Aorta (tissue), 5 donors: Measurements from ENCODE around the gene ARHGAP10. TPM values are rescaled to one million over a fixed set of nuclear protein-coding genes. Genes with fewer than 3 reads are reported as not detected.

Source experiments
- ATAC-seq: fragments of 200-7000 bp; cut with Tn5 transposase; one replicate; pipeline ENCODE4 v1.9.1; 2022; ENCODE audit warnings: moderate library complexity; ENCODE audit not compliant: low FRiP score
- DNase-seq, 2 donors: peaks; one replicate each; pipeline ENCODE4 v3.0.0-alpha.2; 2020
- H3K27ac ChIP-seq, 2 donors: one replicate each; pipeline ENCODE4 v1.5.1; 2013; ENCODE audit warnings: low read length in 2 of 2, mild to moderate bottlenecking in 2 of 2, moderate library complexity in 2 of 2, control low read depth in 1 of 2, inconsistent platforms in 1 of 2, low read depth in 1 of 2
- H3K27me3 ChIP-seq, 2 donors: one replicate each; pipeline ENCODE4 v1.6.1; 2013; ENCODE audit warnings: control low read depth in 1 of 2, low read length in 1 of 2, mild to moderate bottlenecking in 1 of 2, moderate library complexity in 1 of 2; ENCODE audit not compliant: insufficient read depth in 2 of 2, control insufficient read depth in 1 of 2
- H3K36me3 ChIP-seq, 2 donors: one replicate each; pipeline ENCODE4 v1.6.1; 2013; ENCODE audit warnings: control low read depth in 1 of 2, low read length in 1 of 2, mild to moderate bottlenecking in 1 of 2; ENCODE audit not compliant: insufficient read depth in 2 of 2, control insufficient read depth in 1 of 2
- H3K4me1 ChIP-seq, 2 donors: one replicate each; pipeline ENCODE4 v1.6.1; 2013; ENCODE audit warnings: low read length in 2 of 2, control low read depth in 1 of 2, mild to moderate bottlenecking in 1 of 2, moderate library complexity in 1 of 2; ENCODE audit not compliant: insufficient read depth in 2 of 2, control insufficient read depth in 1 of 2
- H3K4me3 ChIP-seq, 2 donors: one replicate each; pipeline ENCODE4 v1.5.1; 2013; ENCODE audit warnings: low read length in 2 of 2, control low read depth in 1 of 2, mild to moderate bottlenecking in 1 of 2
- H3K9me3 ChIP-seq: one replicate; pipeline ENCODE4 v1.6.1; 2013; ENCODE audit warnings: mild to moderate bottlenecking, low read length; ENCODE audit not compliant: control insufficient read depth
- WGBS, 2 donors: extraction: QIAGEN DNeasy Blood & Tissue Kit; methylation state at CpG; one replicate each; pipeline ENCODE4 v1.1.7; 2013; 5-methylcytosine and 5-hydroxymethylcytosine counted together
- intact Hi-C, 2 donors: fragments of 100-400 bp; cut with DNase I; formaldehyde crosslinking; loops; one replicate each; pipeline versions ENCODE4 v1.14.2 to v1.15.0; 2022
- polyA plus RNA-seq, 2 donors: library from polyadenylated mRNA; stranded (reverse); fragments of 200-250 nt; gene quantifications; one replicate each; pipeline ENCODE4 v1.2.3, GENCODE V29; 2013
- total RNA-seq, 2 donors: library from RNA; stranded (reverse); fragmentation: NEBNext Ultra II Directional; extraction: Animal tissue kit (Norgen Biotek cat#: 25700); gene quantifications; one replicate each; pipeline ENCODE4 v1.2.1, GENCODE V29; 2021
- donor health status: healthy with polysubstance abuse.
- donor health status: Bipolar disorder and iron deficiency.
- donor health status: DM: no; HTN: no; CAD: no.
- donor health status: DM: no; HTN: no; CAD: no.
- donor health status: DM: yes; HTN: yes; CAD: no.

ARHGAP10 gene
- total and polyA plus RNA-seq, 4 donors = 47.3 to 94.5 (median 63.5) TPM

DNA sequence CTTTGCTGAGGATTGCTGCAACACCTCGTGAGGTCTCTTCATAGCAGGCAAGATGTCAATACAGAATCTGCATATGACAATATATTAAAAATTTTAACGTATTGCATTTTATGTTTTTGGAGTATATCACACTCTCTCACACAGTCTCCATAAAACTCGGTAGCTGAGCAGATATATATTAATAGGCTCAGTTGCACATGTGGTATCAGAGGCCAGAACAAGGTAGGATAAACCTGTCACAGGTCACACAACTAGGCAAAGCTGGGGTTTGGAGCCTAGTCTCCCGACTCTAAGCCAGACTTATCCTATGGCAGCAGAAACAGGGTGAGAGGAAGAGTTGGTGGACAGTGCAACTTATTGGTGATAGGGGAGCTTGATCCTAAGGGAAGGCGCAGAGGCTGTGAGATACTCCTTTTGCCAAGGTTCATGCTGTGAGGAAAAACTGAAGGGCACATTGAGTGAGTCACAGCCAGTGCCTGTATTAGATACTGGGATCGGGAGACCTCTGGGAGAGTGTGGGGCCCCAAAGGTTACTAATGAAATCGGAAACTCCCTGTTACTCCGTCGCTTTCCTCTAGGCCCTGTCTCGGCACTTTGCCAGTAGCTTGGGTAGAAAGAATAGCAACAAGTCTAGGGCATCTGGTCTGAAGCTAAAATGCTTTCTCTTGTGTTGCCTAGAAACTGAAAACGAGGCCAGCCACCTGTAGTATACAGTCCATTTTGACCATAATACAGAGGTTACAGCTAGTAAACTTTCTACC, 195.7 kb downstream of the ARHGAP10 start:
- peak in 1 of 2 donors; percentile 62 for DNase-seq

DNA sequence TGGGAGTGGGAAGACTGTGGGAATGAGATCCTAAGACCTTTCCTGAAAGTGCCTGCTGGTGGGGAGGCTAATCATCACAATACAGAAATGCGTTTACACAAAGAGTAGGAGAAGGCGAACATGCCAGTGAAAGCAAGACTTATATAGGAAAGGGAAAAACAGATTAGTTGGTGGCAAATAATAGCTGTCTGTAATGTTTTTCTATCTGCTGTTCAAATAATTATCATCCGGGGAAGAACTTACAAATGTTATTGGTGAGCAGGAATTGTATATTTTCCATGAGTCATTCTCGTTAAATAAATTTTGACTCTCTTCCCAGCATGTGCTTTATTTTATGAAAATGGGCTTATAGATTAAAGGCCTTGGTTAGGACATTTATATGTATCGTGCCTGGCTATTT, 196.5 kb downstream of the ARHGAP10 start:
- 15 to 35% methylated on average over 5 of the region's 5 CpGs for WGBS, 2 donors
- peaks cover 3 to 12% of the 10 kb centered on the region in 2 donors for H3K4me1 ChIP-seq
- no peak for DNase-seq
- ATAC-seq = no peak
- H3K36me3 ChIP-seq = peaks cover 0 to 5% of the 10 kb centered on the region in 2 donors
- no peaks in the 10 kb centered on the region for H3K27me3 ChIP-seq
- H3K27ac ChIP-seq = peak overlapping the region in 1 of 2 donors; percentile 70
- H3K4me3 ChIP-seq = no peak overlapping the region
- no peaks in the 10 kb centered on the region for H3K9me3 ChIP-seq
- intact Hi-C loops = no loop called here

More for the DNA sequence above, 195.7 kb downstream of the ARHGAP10 start:
- 45 to 47% methylated on average over 11 of the region's 11 CpGs for WGBS, 2 donors
- peaks cover 3 to 12% of the 10 kb centered on the region in 2 donors for H3K4me1 ChIP-seq
- ATAC-seq = peak; percentile 25
- no peaks in the 10 kb centered on the region for H3K27me3 ChIP-seq
- H3K4me3 ChIP-seq = no peak overlapping the region
- peak overlapping the region; percentile 2 to 70 for H3K27ac ChIP-seq
- intact Hi-C loops = no loop called here
- no peaks in the 10 kb centered on the region for H3K9me3 ChIP-seq
- peaks cover 0 to 5% of the 10 kb centered on the region in 2 donors for H3K36me3 ChIP-seq

DNA sequence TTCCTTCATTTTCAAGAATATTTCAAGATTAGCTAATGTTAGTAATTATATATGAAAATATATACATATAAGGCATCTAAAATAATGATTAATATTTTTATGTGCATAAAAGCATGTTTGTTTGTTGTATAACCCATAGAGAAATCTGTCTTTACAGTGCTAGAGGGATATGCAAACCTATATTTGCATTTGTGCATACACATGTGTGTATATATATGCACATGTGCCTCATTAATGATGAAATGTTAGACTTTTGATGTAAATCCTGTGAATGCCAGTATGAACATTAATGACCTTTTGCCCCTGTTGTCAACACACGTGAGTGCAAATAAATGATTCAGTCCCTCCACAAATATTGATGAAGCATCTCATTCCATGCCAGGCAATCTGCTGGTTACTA, 197.9 kb downstream of the ARHGAP10 start:
- no peaks in the 10 kb centered on the region for H3K27me3 ChIP-seq
- WGBS, 2 donors = 71 to 79% methylated on average over 1 of the region's 1 CpG
- ATAC-seq (no peak), DNase-seq (no peak)
- H3K36me3 ChIP-seq = peaks cover 0 to 5% of the 10 kb centered on the region in 2 donors
- H3K9me3 ChIP-seq = no peaks in the 10 kb centered on the region
- H3K4me3 ChIP-seq = no peak overlapping the region
- H3K27ac ChIP-seq = no peak overlapping the region
- intact Hi-C loops = no loop called here
- H3K4me1 ChIP-seq = peaks cover 3 to 12% of the 10 kb centered on the region in 2 donors

DNA sequence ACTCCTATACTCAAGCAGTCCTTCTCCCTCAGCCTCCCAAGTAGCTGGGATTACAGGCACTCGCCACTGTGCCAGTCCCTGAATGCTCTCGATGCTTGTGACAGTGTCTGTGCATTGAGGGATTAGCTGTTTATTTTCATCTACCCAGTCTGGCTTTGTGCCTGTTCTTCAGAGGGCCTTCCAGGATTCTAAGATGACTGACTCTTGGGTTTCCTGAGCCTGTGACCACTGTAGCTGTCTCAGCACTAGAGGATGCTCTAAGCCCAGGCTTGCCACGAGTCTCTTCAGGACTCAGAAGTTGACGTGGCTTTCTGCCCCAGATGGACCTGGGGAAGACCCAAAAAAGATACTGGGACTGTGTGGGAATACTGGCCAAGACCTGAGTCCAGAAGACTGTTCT, 201.4 kb downstream of the ARHGAP10 start:
- DNase-seq = no peak
- Histone ChIP-seq H3K36me3 (peaks cover 0 to 3% of the 10 kb centered on the region in 2 donors), H3K4me3 (no peak overlapping the region), H3K27me3 (no peaks in the 10 kb centered on the region), H3K27ac (no peak overlapping the region), H3K4me1 (peaks cover 0 to under 1% of the 10 kb centered on the region in 2 donors), H3K9me3 (no peaks in the 10 kb centered on the region)
- 46 to 48% methylated on average over 4 of the region's 4 CpGs for WGBS, 2 donors
- intact Hi-C loops = no loop called here
- ATAC-seq = peak; percentile 31

DNA sequence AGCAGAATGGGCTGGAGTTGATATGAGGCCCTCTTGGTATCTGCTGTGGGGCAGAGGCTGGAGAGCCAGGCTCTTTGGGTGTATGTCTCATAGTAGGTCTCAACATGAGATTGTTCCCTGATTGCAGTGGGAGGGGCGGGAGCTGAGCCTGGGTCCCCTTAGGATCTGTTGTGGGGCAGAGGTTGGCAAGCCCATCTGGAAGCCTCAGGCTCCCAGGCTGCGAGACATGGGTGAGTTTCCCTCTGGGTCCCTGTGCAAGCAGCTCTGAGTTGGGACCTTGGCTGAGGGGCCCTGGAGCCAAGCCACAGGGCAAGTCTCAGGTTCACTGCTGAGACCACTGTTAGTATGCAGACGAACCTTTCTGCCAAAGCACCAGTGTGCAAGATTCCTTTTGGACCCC, 201.9 kb downstream of the ARHGAP10 start:
- no peak overlapping the region for H3K4me3 ChIP-seq
- H3K27ac ChIP-seq = no peak overlapping the region
- 62 to 69% methylated on average over 3 of the region's 3 CpGs for WGBS, 2 donors
- no peak for ATAC-seq
- no peaks in the 10 kb centered on the region for H3K27me3 ChIP-seq
- no peaks in the 10 kb centered on the region for H3K9me3 ChIP-seq
- DNase-seq = no peak
- intact Hi-C loops = no loop called here
- no peaks in the 10 kb centered on the region for H3K4me1 ChIP-seq
- H3K36me3 ChIP-seq = peaks cover 0 to 3% of the 10 kb centered on the region in 2 donors

DNA sequence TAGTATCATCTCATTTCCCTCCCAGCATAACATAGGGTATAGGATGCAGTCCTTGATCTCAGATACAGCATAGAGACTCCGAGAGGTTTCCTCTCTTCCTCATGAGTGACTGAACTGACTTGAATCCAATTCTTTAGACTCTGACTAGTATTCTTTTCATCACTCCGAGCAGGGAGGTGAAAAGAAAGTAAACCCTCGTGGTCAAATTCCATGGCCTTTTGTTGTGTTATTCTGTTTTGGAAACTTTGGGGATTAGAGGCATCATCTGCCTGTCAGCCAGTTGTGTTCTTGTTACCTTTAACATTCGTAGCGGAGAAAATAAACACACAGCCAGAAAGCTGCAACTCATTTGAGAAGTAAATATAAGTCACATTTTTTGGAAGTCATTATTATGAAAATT, 206.6 kb downstream of the ARHGAP10 start:
- intact Hi-C loops = no loop called here
- H3K4me1 ChIP-seq = no peaks in the 10 kb centered on the region
- DNase-seq = no peak
- no peaks in the 10 kb centered on the region for H3K9me3 ChIP-seq
- no peak overlapping the region for H3K27ac ChIP-seq
- 77 to 85% methylated on average over 5 of the region's 5 CpGs for WGBS, 2 donors
- ATAC-seq = no peak
- no peak overlapping the region for H3K4me3 ChIP-seq
- no peaks in the 10 kb centered on the region for H3K27me3 ChIP-seq
- H3K36me3 ChIP-seq = peaks cover 0 to 6% of the 10 kb centered on the region in 2 donors

DNA sequence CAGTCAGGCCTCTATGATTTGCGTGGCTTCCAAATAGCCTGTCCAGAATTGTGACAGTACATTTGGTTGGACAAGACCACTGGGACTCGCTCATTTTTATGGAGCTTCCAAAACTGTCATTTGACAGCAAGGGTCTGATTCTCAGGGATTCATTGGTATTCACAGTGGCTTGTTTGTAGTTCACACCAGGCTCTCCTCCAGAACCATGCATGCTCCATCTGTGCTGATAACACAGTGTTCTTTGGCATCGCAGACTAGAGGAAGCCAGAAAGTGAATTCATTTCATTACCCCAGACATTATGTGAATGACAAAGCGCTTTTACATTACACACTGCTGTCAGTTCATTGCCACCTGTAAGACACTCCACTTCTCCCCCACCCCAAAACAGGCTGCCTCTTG, 208.3 kb downstream of the ARHGAP10 start:
- no peaks in the 10 kb centered on the region for H3K27me3 ChIP-seq
- no peak for ATAC-seq

DNA sequence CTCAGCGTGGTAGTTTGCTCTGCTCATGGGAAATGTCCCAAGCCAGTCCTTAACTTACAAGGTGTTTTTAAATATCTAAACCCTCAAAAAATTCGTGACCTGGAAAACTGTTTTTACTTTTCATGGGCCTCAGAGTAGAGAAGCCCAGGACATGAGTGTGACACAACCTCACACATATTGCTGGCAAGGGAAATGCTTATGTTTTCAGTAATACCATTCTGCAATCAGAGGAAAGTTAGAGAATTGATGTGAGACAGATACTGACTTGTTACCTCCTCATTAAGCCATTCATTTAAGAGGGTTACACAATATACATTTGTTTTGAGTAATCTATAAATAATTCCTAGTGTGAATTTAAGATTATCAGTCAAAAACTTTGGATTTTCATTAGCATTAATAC, 209.5 kb downstream of the ARHGAP10 start:
- no peak overlapping the region for H3K4me3 ChIP-seq
- H3K36me3 ChIP-seq = peaks cover 0 to 8% of the 10 kb centered on the region in 2 donors
- no peaks in the 10 kb centered on the region for H3K4me1 ChIP-seq
- DNase-seq (no peak), ATAC-seq (no peak)
- no peaks in the 10 kb centered on the region for H3K27me3 ChIP-seq
- WGBS, 2 donors = 92 to 95% methylated on average over 2 of the region's 2 CpGs
- H3K9me3 ChIP-seq = no peaks in the 10 kb centered on the region
- intact Hi-C loops = no loop called here
- H3K27ac ChIP-seq = peak overlapping the region in 1 of 2 donors; percentile 36

More for the DNA sequence above, 208.3 kb downstream of the ARHGAP10 start:
- no peak overlapping the region for H3K4me3 ChIP-seq
- intact Hi-C loops = no loop called here
- DNase-seq = no peak
- H3K4me1 ChIP-seq = no peaks in the 10 kb centered on the region
- peaks cover 0 to 6% of the 10 kb centered on the region in 2 donors for H3K36me3 ChIP-seq
- 43 to 55% methylated on average over 4 of the region's 4 CpGs for WGBS, 2 donors
- no peaks in the 10 kb centered on the region for H3K9me3 ChIP-seq
- H3K27ac ChIP-seq = no peak overlapping the region

DNA sequence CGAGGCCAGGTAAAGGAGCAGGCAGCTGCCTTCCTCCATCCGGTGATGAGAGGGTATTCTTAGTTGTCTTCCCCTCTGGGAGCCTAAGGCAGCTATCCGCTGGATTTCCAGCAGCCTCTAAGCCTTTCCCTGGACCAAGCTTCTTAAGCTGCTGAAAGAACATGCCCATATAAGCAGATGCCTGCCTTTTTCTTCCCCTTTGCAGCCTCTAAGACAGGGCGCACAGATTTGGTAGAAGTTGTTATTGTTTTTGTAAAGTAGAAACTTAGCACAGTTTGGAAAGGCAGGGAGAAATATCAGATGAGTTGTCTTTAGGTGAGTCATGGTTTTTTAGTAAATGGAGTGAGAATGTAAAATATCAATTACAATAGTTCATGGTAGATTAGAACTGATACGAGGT, 210.8 kb downstream of the ARHGAP10 start:
- 46 to 59% methylated on average over 5 of the region's 5 CpGs for WGBS, 2 donors
- Histone ChIP-seq H3K27me3 (no peaks in the 10 kb centered on the region), H3K36me3 (peaks cover 0 to 8% of the 10 kb centered on the region in 2 donors), H3K27ac (peak overlapping the region; percentile 2 to 48), H3K4me1 (no peaks in the 10 kb centered on the region), H3K4me3 (no peak overlapping the region), H3K9me3 (no peaks in the 10 kb centered on the region)
- DNase-seq (no peak), ATAC-seq (no peak)
- intact Hi-C loops = no loop called here
